Mammary epithelial cell (primary cell): ENCODE data around the gene NEK7.

Experiments
- EZH2 ChIP-seq: IDR thresholded peaks from 2 replicates; pipeline ENCODE4 v1.6.1; 2012; ENCODE audit warnings: low read length, inconsistent platforms, borderline replicate concordance
- TF ChIP-seq, protein P1 (sequence below), 2 donors: IDR thresholded peaks in 1 of 2; conservative IDR thresholded peaks in 1 of 2; 2 replicates each; pipeline ENCODE4 v1.5.1; 2011 to 2012; ENCODE audit warnings: inconsistent platforms in 2 of 2, low read length in 2 of 2, mild to moderate bottlenecking in 2 of 2, control low read depth in 1 of 2, low read depth in 1 of 2; ENCODE audit not compliant: insufficient read depth in 1 of 2; ENCODE audit errors: extremely low read depth in 1 of 2

- TF ChIP-seq, protein P1, sequence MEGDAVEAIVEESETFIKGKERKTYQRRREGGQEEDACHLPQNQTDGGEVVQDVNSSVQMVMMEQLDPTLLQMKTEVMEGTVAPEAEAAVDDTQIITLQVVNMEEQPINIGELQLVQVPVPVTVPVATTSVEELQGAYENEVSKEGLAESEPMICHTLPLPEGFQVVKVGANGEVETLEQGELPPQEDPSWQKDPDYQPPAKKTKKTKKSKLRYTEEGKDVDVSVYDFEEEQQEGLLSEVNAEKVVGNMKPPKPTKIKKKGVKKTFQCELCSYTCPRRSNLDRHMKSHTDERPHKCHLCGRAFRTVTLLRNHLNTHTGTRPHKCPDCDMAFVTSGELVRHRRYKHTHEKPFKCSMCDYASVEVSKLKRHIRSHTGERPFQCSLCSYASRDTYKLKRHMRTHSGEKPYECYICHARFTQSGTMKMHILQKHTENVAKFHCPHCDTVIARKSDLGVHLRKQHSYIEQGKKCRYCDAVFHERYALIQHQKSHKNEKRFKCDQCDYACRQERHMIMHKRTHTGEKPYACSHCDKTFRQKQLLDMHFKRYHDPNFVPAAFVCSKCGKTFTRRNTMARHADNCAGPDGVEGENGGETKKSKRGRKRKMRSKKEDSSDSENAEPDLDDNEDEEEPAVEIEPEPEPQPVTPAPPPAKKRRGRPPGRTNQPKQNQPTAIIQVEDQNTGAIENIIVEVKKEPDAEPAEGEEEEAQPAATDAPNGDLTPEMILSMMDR (conservative IDR thresholded peaks at IDR 0.05 in 1 of 2, IDR thresholded peaks at IDR 0.05 in 1 of 2; ENCODE audit: extremely low read depth in 1 of 2, insufficient read depth in 1 of 2, low read depth in 1 of 2, low read length in 2 of 2) = no peak
- no peak for TF ChIP-seq EZH2
Measured at GRCh38 chr1:198364471-198364870, 207.7 kb downstream of the NEK7 start.
